Neural cell (in vitro differentiated cells): Measurements from ENCODE around the gene SELENOV.

Experiments
- EP300 ChIP-seq: fragments of 450-650 bp; conservative IDR thresholded peaks from 2 replicates; pipeline ENCODE4 v1.6.1; 2014; ENCODE audit warnings: antibody characterized with exemption, mild to moderate bottlenecking, moderate library complexity; ENCODE audit not compliant: poor library complexity, severe bottlenecking
- EZH2 ChIP-seq: fragments of 200-600, 300-800 bp; shearing (Covaris generic), sonication (generic); IDR thresholded peaks from 2 replicates; pipeline ENCODE4 v1.6.1; 2014; ENCODE audit warnings: antibody characterized with exemption, low read length, borderline replicate concordance, mild to moderate bottlenecking; ENCODE audit not compliant: insufficient read depth, poor library complexity, severe bottlenecking
- POLR2AphosphoS5 ChIP-seq: IDR thresholded peaks from 2 replicates; pipeline ENCODE4 v1.6.1; 2012
- RAD21 ChIP-seq: fragments of 450-650 bp; conservative IDR thresholded peaks from 2 replicates; pipeline ENCODE4 v1.6.1; 2014; ENCODE audit warnings: antibody characterized with exemption, mild to moderate bottlenecking, moderate library complexity
- SMC3 ChIP-seq: fragments of 450-650 bp; conservative IDR thresholded peaks from 2 replicates; pipeline ENCODE4 v1.6.1; 2014; ENCODE audit warnings: antibody characterized with exemption, mild to moderate bottlenecking, moderate library complexity; ENCODE audit not compliant: poor library complexity
- TAF1 ChIP-seq: IDR thresholded peaks from 2 replicates; pipeline ENCODE4 v1.6.1; 2012; ENCODE audit warnings: low read depth
- TF ChIP-seq, protein P1 (sequence below): fragments of 450-650 bp; IDR thresholded peaks from 2 replicates; pipeline ENCODE4 v1.5.1; 2014; ENCODE audit warnings: antibody characterized with exemption, mild to moderate bottlenecking, moderate library complexity; ENCODE audit not compliant: poor library complexity, severe bottlenecking

DNA sequence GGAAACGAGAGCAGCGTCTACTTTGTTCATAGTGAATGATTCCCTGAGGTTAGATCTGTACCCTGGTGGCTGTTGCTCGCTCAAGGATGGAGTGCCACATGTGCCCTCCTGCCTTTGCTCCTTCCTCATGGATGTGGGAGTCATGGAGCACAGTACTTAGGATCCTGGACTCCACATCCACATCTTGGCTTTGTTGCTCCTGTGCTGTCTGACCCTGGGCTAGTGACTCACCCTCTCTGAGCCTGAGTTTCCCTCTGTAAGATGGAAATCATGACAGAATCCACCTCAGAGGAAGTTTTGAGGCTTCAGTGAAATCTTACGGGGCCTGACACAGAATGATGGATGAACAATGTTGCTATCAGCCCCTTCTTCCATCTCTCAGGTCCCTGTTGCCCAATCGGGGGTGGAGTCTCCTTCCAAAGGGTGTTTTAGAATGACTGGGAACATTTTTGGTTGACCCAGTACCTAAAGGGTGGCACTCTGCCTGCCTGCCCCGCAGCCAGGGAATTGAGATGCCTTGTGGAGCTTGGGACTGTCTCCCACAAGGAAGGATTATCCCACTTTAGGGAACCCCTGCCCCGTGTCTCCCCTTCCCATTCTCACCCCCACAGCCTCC lies 44.1 kb upstream of the SELENOV start:
- TF ChIP-seq EZH2, result no peak
- TF ChIP-seq, protein P1, sequence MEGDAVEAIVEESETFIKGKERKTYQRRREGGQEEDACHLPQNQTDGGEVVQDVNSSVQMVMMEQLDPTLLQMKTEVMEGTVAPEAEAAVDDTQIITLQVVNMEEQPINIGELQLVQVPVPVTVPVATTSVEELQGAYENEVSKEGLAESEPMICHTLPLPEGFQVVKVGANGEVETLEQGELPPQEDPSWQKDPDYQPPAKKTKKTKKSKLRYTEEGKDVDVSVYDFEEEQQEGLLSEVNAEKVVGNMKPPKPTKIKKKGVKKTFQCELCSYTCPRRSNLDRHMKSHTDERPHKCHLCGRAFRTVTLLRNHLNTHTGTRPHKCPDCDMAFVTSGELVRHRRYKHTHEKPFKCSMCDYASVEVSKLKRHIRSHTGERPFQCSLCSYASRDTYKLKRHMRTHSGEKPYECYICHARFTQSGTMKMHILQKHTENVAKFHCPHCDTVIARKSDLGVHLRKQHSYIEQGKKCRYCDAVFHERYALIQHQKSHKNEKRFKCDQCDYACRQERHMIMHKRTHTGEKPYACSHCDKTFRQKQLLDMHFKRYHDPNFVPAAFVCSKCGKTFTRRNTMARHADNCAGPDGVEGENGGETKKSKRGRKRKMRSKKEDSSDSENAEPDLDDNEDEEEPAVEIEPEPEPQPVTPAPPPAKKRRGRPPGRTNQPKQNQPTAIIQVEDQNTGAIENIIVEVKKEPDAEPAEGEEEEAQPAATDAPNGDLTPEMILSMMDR, result no peak
- no peak for TF ChIP-seq EP300
- TF ChIP-seq RAD21, result no peak
- no peak for TF ChIP-seq SMC3
- TF ChIP-seq TAF1, result no peak
- no peak for TF ChIP-seq POLR2AphosphoS5
